OCI-LY3 (cell line): Measurements from ENCODE around the gene DNAJC5.

Experiments
- CTCF ChIP-seq: fragments of 200-600, 300-600 bp; sonication (generic); IDR thresholded peaks from 2 replicates; pipeline ENCODE4 v1.5.1; 2014; ENCODE audit warnings: antibody characterized with exemption, low read length, low read depth
- EZH2phosphoT487 ChIP-seq: fragments of 200-600 bp; shearing (Covaris generic); IDR thresholded peaks from 2 replicates; pipeline ENCODE4 v1.6.1; 2018; ENCODE audit warnings: antibody characterized with exemption, mixed run types, low read depth

- TF ChIP-seq CTCF = no peak
- no peak for TF ChIP-seq EZH2phosphoT487
Observed at GRCh38 chr20:63973160-63973479, 78.2 kb downstream of the DNAJC5 start.
